Femur (tissue), 1 donor: ENCODE data around the gene IPMK.
"Not testable (repeated sequence)": the region's sequence is repeated elsewhere in the genome, so short reads cannot be mapped to it uniquely, and the experiment has no call there.

Experiments used
- DNase-seq: peaks from one replicate; pipeline ENCODE4 v3.0.0-alpha.2; 2017

Gene IPMK

DNA sequence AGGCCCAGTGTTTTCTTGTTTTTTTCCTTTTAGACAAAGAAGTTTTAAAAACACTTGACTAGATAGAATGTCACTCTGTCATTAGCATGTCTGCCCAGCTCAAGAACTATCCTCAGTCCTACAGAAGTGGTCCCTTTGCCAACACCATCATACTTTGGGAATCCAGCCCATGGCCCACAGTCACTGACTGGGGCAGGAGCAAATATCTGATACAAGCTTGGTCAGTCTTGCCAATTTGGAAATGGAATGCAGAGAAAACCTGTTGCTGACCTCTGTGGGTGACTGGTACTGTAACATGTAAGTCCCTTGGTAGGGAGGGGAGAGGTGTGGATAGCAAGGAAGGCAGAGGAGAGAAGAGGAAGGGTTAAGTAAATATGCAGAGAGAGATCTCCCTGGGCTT is 47.8 kb downstream of the IPMK start:
- DNase-seq, result no peak

DNA sequence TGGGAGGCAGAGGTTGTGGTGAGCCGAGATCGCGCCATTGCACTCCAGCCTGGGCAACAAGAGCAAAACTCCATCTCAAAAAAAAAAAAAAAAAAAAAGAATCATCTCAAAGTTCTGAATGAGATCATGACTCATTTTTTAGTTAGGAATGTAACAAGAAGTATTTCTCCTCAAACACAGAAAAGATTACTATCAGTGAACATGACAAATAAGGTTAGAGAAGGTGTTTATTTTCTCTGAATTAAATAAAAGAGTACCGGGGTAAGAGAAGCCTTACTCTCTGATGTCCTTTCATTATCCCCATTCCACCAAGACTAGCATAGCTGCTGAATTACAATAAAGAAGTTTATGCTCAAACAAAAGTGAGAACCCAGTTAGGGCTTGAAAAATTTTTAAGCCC is 50.1 kb downstream of the IPMK start:
- DNase-seq, result no peak

DNA sequence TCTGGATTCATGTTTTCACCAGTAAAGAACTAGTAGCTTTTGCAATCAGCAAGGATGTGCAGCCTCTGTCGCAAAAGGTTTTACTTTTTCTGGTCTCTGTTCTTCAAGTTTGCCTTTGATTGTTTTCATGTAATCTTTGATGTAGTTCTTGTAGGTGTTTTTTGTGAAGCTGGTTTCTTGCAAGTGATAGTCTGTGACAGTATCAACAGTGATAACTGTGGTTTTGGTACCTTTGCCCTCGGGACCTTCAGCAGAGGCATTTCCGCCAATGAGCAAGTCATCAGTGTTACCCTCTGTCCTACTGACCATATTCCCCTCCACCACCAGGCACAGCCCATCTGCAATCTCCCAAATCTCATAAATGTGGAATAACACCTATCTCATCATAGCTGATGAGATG is 55.1 kb downstream of the IPMK start:
- DNase-seq, result no peak

DNA sequence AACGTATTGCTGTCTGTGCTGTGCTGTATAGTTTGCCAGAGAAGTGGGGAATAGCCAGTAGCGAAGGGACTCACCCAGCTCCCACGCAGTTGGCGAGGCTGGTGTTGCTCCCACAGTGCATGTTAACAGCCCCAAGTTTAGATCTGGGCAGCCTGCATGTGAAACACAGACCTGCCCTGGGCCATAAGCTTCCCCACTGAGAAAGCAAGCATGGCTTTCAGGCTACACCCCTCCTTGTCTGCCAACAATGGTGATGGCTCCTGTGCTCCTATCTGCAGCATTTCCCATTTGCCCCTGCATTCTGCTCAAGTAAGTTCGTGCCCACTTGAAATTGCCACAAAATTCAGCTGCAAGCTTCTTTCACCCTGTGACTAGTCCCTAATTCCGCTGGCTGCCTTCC is 57.5 kb downstream of the IPMK start:
- no peak for DNase-seq

DNA sequence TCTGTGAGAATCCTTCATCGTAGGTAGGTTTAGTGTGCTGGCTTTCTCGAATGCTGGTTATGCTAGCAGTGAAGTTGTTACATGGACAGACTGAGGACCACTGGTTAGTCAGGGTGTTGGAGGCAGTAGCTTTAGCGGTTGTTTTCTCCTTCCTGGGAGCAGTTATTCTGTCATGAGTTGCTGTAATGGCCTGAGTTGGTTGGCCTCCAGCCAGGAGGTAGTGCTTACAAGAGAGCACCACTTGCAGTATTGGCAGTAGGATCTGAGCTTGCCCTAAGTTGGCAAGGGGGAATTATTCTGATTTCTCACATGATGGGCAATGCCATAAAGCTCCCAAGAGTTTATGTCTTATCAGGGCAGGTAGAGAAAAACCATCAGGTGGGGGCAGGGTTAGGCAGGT is 58.0 kb downstream of the IPMK start:
- no peak for DNase-seq

DNA sequence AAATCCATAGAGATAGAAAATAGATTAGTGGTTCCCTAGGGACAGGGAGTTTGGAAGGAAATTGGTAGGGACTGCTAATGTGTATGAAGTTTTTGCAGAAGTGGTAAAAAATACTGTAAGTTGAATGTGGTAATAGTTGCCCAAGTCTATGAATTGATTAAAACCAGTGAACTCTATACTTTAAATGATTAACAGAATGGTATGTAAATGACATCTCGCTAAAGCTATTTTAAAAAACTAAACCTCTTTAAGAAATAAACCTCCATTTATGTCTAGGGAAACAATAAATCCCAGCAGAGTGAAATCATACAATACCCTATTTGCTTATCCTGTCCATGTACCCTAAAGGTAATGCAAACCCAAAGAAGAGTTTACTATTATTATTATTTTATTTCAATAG is 61.4 kb downstream of the IPMK start:
- DNase-seq, result no peak

DNA sequence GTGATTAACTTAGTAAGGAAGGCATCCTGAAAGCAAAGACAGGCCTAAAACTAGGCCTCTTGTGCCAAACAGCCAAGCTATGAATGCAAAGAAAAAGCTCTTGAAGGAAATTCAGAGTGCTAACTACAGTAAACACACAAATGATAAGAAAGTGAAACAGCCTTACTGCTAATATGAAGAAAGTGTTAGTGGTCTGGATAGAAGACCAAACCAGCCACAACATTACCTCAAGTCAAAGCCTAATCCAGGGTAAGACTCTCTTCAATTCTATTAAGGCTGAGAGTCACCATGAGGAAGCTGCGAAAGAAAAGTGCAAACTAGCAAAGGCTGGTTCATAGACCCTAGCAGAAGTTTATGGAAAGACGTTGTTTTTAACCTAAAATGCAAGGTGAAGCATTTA is 66.0 kb downstream of the IPMK start:
- DNase-seq, result no peak

DNA sequence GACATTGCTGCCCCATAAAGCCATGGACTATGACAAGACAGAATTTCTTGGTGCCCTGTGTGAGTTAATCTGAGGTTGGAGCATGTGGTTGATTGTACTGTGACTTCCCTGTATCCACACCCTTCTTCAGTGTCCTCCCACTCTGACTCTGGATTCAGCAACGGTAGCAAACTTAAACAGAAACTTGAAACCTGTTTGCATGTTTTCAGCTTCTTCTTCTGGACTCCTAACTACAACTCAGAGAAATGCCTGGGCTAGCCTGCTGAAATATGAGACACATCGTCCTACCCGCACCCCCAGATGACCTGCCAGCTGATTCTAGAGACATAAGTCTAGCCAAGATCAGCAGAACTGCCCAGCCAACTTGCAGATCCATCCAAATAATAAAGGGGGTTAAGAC is 78.4 kb downstream of the IPMK start:
- DNase-seq, result peak; percentile 47

DNA sequence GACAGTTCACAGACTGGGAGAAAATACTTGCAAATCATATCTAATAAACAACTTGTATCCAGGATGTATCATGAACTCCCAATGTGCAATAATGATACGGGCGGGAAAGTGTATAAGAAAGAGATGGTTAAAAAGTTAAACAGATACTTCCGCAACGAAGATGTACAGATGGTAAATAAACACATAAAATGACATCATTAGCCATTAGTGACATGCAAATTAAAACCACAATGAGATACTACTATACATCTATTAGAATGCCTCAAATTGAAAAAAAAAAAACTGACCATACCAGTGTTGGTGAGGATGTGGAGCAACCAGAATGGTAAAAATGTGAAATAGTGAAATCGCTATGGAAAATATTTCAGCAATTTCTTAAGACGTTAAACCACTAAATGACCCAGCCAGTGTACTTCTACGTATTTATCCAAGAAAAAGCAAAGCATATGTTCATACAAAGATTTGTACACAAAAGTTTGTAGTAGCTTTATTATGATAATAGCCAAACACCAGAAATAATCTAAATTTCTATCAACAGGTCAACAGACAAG is 83.5 kb downstream of the IPMK start:
- DNase-seq, result no peak

DNA sequence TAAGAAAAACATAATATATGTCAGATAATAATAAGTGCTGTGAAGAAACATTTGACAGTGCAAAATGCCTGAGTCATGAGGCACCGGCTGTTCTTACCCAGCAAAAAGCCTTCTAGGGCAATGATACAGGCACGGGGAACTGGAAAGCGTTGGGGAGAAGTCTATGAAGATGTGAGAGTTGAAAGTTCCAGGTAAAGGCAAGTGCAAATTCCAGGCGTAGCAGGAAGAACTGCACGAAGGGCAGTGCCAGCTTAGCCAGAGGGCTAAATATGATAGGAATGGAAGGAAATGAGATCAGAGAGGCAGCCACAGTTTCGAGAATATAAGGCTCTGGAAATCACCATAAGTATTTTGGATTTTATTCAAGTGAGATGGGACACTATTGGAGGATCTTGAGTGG is 87.0 kb downstream of the IPMK start:
- DNase-seq, result no peak

DNA sequence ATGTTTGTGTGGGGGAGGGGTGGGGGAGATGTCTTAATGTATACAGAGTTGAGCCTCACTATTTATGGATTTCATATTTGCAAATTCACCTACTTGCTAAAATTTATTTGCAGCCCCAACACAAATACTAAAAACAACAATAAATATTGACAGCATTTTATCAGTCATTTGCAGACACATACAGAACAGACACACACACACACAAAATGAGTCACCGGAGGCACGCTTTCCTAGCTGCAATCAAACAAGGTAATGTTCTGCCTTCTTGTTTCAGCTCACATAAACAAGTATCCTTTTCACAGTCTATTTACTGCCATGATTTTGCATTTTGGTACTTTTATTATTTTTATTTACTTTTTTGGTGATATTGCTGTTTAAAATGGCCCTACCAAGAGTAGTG is 88.5 kb downstream of the IPMK start:
- DNase-seq, result no peak

DNA sequence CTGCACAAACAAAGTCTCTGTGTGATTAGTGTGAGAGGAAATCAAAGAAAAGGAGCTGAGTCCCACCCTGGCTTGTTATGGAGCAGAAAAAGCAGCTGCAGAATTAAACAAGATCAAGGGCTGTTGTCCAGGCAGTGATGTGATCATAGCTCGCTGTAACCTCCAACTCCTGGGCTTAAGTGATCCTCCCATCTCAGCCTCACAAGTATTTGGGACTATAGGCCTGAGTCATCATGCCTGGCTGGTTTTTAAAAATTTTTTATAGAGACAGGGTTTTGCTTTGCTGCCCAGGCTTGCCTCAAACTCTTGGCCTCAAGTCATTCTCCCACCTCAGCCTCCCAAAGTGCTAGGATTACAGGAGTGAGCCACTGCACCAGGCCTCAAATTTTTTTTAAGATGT is 88.9 kb downstream of the IPMK start:
- DNase-seq, result no peak

DNA sequence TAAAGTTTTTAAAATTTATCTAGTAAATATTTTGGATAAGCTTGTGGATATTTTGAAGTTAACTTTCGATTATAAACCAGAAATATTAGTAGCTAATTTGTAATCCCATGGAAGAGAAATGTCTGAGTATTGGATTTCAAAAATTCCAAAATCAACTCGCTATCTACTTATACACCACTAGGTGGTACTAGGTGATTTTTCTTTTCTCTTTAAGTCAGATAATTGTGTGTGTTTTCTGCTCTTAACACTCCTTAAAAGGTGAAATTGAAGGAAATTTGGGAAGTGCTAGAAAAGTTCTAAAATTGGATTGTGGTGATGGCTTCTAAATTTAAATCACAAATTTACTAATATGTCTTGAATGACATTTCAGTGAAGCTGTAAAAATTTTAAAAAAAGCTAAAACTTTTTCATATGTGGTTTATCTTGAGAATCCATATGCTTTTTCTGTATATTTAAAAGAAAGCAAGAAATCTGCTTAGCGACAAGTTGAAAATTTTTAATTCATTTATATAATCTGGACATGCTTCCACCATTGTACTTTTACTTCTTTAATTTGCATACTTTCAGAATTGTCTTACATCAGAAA is 90.2 kb downstream of the IPMK start:
- DNase-seq, result no peak

DNA sequence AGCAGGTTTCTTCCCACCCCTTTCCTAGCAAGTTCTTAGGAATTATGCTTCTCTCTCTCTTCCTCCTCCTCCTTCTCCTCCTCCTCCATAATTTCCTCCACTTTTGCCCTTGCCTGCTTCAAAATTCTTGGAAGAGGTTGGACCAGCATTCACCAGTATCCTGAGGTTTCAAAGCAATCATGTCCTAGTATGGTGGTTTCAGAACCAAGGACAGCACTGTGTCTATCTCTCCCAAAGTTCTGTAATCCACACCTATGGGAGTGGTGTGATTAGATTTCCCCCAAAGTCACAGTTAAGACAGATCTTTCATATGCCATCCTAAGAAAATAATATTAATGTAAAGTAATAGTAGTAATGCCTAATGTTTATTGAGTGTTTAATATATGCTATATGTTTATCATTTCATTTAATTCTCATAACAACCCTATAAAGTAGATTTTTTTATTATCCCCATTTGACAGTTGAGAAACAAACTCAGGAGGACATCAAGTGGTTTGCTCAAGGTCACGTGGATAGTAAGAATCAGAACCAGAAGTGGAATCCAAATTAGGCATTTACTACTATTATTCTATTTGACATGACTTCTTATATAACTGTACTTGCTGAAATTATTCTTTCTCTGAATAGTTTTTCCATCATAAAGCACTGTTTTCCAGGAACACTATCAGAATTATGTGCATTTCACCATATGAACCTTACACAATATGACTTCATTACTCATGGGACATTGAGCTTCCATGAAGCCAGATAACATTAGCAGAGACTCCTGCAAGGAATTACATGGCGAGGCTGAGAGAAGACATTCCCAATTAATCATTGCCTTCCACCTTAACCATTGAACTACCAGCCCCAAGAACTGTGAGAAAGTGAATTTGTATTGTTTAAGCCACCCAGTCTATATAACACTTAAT is 91.4 kb downstream of the IPMK start:
- DNase-seq, result no peak

DNA sequence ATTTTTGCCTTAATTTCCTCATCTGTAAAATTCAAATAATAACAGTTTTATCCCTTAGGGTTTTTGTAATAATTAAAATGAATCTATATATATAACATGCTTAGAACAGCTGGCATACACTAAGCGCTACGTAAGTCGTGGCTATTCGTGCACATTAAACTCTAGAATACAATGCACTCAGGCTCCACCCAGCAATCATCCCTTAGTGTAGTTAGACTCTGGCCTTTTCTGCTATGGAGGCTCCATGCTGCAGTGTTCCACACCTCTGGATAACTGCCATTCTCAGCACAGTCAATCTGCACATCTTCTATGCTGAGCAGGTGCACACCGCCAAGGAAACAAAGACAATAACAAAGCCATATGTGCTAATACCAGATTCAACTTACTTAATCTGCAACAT is 92.9 kb downstream of the IPMK start:
- DNase-seq, result no peak

DNA sequence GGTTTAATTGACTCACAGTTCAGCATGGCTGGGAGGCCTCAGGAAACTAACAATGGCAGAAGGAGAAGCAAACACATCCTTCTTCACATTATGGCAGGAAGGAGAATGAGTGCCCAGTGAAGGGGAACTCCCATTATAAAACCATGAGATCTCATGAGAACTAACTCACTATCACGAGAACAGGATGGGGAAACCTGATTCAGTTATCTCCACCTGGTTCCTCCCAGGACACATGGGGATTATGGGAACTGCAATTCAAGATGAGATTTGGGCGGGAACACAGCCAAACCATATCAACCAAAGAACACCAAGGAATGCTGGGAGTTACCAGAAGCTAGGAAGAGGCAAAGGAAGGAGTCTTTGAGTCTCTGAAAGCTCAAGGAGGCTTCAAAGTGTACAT is 94.3 kb downstream of the IPMK start:
- DNase-seq, result no peak

DNA sequence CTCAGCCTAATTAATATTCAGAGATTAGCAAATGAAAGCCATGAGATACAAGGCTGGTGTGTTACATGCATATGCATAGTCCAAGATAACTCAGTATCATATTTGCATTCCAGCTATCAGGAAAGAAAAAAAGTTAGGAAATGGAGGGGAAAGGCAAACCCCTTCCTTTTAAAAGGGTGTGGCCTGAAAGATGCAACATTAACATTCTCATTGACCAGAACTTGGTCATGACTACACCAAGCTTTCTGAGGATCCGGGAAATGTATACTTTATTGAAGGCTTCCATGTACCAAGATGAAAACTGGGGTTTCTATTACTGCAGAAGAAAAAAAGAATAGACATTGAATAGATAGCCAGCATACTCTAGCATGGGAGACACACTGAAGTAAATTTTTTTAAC is 96.5 kb downstream of the IPMK start:
- DNase-seq, result no peak

DNA sequence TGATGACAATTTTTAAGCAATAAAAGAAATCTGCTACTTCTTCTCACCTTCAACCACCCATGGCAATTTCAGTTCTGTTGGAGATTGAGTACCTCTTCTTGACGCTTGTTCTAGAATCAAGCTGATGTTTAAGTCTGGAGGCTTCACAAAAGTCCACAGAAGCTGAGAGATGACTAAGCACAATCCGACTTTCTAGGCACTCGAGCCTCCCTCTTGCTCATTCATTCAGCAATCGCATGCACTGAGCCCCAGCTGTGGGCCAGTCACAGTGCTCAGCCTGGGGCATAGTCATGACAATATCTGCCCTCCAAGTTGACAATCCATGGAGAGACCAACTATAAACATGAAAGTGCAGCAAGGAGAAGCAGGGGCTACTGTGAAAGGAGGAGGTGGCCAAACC is 103.2 kb downstream of the IPMK start:
- no peak for DNase-seq

DNA sequence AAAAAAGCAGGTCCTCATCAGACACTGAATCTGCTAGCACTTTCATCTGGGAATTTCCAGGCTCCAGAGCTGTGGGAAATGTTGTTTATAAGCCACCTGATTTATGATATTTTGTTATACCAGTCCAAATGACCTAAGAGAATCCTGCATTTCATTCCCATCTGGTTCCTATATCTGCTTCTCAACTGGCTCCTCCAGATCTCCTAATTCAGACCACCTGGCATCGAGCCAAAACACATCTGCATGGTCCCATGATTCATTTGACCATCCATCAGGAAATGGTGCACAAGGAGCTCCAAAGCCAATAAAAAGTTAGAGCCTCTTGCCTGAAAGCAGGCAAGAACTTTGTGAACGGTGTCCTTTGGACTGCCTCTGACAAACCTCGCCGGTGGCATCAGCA is 108.9 kb downstream of the IPMK start:
- no peak for DNase-seq

DNA sequence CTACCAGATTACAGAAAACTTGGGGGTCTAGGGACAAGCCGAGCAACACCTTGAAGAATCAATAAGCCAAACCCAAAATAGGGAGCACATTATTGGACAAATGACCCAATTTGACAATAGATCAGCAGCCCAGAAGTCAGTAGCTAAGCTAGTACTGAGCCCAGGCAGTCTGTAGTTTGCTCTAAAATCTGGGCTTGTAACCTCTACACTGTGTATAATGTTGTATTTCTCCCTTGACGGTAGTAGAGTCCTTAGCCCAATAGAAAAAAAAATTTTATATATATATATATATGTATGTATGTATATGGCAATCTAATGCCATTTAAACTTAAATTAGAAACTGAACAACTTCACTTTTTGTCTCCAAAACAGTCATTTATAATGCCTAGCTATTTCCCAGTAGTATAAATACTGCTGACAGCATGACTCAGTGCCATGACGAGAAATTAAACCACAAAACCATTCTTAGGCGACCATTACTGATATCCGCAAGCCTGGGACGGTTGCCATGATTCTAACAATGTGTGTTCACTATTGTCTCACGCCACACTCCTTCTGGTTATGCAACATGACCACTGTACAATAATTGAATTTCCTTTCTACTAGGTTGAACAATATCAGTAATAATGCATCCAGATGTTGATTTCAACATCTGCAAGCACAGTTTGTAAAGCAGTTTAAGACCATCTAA is 110.5 kb downstream of the IPMK start:
- DNase-seq, result no peak

DNA sequence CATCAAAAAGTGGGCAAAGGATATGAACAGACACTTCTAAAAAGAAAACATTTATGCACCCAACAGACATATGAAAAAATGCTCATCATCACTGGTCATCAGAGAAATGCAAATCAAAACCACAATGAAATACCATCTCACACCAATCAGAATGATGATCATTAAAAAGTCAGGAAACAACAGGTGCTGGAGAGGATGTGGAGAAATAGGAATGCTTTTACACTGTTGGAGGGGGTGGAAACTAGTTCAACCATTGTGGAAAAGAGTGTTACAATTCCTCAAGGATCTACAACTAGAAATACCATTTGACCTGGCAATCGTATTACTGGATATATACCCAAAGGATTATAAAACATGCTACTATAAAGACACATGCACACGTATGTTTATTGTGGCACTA is 111.8 kb downstream of the IPMK start:
- not testable (repeated sequence) for DNase-seq

DNA sequence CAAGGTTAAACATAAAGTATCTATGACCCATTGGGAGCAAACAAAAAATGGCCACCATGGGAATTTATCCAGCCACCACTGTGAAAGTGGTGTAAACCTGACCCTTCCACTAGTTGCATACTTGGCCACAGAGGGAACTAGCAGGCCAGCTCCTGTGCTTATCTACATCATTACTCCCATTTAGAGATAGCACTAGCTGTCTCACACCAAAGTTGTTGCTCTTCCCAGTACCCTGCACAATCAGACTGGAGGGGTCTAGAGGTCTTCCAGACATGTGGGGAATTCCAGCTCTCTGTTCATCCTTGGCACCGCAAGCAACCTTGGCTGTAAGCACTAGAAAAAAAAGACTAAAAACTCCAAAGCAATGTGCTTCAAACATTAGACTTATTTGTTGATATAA is 113.9 kb downstream of the IPMK start:
- DNase-seq, result no peak

DNA sequence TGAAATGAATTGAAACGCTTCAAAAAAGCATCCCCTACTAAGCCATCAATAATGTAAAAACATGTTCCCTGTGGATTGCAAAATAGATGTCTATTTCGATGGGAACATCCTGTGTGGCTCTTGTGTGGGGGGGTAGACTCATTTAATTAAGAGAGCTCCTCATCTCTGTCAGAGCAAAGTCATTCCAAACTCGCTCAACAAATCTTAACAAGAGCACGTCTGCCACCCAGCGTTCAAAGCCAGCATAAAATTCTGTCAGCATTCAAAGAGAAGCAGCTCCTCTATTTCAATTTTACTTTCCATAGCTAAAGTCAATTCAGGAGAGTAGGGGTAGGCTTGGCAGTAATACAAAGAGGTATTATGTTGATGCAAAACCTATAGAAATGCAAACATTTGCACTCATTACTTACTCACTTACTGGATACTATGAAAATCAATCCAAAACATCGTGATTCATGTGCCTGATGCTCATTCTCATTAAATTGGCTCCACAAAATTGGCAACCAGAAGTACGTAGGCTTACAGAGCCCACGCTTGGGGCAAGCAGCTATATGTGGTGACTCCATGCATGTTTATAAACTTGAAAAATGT is 114.9 kb downstream of the IPMK start:
- DNase-seq, result peak; percentile 20

DNA sequence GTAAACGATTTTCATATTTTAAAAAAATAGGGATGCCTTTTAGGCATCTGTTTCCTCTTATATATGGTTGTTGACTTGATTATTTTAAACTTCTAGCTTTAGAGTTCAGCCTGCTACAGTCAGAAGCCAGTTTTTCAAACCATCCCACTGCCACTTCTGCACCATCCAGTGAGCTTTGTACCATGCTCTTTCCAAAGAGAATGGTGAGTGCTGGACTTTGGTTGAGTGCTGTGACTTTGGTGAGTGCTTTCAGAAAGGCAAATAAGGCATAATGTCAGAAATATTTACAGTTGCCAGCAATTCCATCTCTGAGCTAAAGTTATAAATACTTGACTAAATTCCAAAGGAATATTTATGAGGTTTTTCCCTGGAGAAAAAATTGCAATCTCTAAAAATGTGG is 117.4 kb downstream of the IPMK start:
- DNase-seq, result no peak
